ENCODE results near the gene BSX.

Gene BSX

GRCh38 chr11:122981388-122982264 lies at the start of gene BSX:
BSX (minus strand) TSS chr11:122981834; CDS start chr11:122981671, 163 bp downstream.
- Histone ChIP-seq H3K4me3 (ENCODE audit: low read length) (no peak within 1 kb of the TSS), H3K27ac (ENCODE audit: low read depth, low read length) (no peak within 1 kb of the TSS), H3K79me2 (ENCODE audit: control insufficient read depth, low read length) (no peaks in the 10 kb centered on the region), H3K27me3 (ENCODE audit: control insufficient read depth, low read length) (peaks cover 20% of the 10 kb centered on the region), H3K4me2 (ENCODE audit: low read length) (no peak within 1 kb of the TSS), H3F3A (ENCODE audit: control insufficient read depth, insufficient read depth) (no peaks in the 10 kb centered on the region), H3K9me2 (replicated peaks; ENCODE audit: control insufficient read depth, low read length) (no peaks in the 10 kb centered on the region), H3K4me1 (ENCODE audit: control insufficient read depth, low read length) (no peaks in the 10 kb centered on the region), H3K36me3 (ENCODE audit: control insufficient read depth, low read length) (no peaks in the 10 kb centered on the region), H4K20me1 (ENCODE audit: control insufficient read depth, insufficient read depth, low read depth, low read length) (no peaks in the 10 kb centered on the region), H3K9me3 (ENCODE audit: control insufficient read depth, insufficient read depth, low read length) (no peaks in the 10 kb centered on the region)
- TF ChIP-seq CTCF (IDR thresholded peaks at IDR 0.05; ENCODE audit: low read depth, low read length, poor library complexity, severe bottlenecking) = no peak

GRCh38 chr11:123030517-123030916 lies 48.9 kb upstream of the BSX start:
- no peaks in the 10 kb centered on the region for H3K36me3 ChIP-seq (ENCODE audit: control insufficient read depth, low read length)
- H3K27ac ChIP-seq (ENCODE audit: low read depth, low read length) = no peak overlapping the region
- no peaks in the 10 kb centered on the region for H3K79me2 ChIP-seq (ENCODE audit: control insufficient read depth, low read length)
- H3K9me2 ChIP-seq (replicated peaks; ENCODE audit: control insufficient read depth, low read length) = no peaks in the 10 kb centered on the region
- TF ChIP-seq CTCF (IDR thresholded peaks at IDR 0.05; ENCODE audit: low read depth, low read length, poor library complexity, severe bottlenecking) (no peak), EZH2phosphoT487 (IDR thresholded peaks at IDR 0.05; ENCODE audit: borderline replicate concordance, low read length) (no peak)
- H3K4me3 ChIP-seq (ENCODE audit: low read length) = no peak overlapping the region
- no peak overlapping the region for H3K4me2 ChIP-seq (ENCODE audit: low read length)
- H3K9me3 ChIP-seq (ENCODE audit: control insufficient read depth, insufficient read depth, low read length) = no peaks in the 10 kb centered on the region
- H4K20me1 ChIP-seq (ENCODE audit: control insufficient read depth, insufficient read depth, low read depth, low read length) = no peaks in the 10 kb centered on the region
- H3K27me3 ChIP-seq (ENCODE audit: control insufficient read depth, low read length) = peaks cover 14% of the 10 kb centered on the region; the same call in 1 of the 2 replicates
- H3K4me1 ChIP-seq (ENCODE audit: control insufficient read depth, low read length) = no peaks in the 10 kb centered on the region
- no peaks in the 10 kb centered on the region for H3F3A ChIP-seq (ENCODE audit: control insufficient read depth, insufficient read depth)

GRCh38 chr11:123020968-123021367 lies 39.3 kb upstream of the BSX start:
- no peaks in the 10 kb centered on the region for H4K20me1 ChIP-seq (ENCODE audit: control insufficient read depth, insufficient read depth, low read depth, low read length)
- H3K4me2 ChIP-seq (ENCODE audit: low read length) = no peak overlapping the region
- TF ChIP-seq EZH2phosphoT487 (IDR thresholded peaks at IDR 0.05; ENCODE audit: borderline replicate concordance, low read length) (no peak), CTCF (IDR thresholded peaks at IDR 0.05; ENCODE audit: low read depth, low read length, poor library complexity, severe bottlenecking) (peak; percentile 73)
- no peaks in the 10 kb centered on the region for H3F3A ChIP-seq (ENCODE audit: control insufficient read depth, insufficient read depth)
- H3K4me1 ChIP-seq (ENCODE audit: control insufficient read depth, low read length) = peaks cover 6% of the 10 kb centered on the region
- H3K36me3 ChIP-seq (ENCODE audit: control insufficient read depth, low read length) = no peaks in the 10 kb centered on the region
- no peaks in the 10 kb centered on the region for H3K9me2 ChIP-seq (replicated peaks; ENCODE audit: control insufficient read depth, low read length)
- no peaks in the 10 kb centered on the region for H3K79me2 ChIP-seq (ENCODE audit: control insufficient read depth, low read length)
- no peak overlapping the region for H3K4me3 ChIP-seq (ENCODE audit: low read length)
- no peaks in the 10 kb centered on the region for H3K9me3 ChIP-seq (ENCODE audit: control insufficient read depth, insufficient read depth, low read length)
- peaks cover 3% of the 10 kb centered on the region; the same call in 1 of the 2 replicates for H3K27me3 ChIP-seq (ENCODE audit: control insufficient read depth, low read length)
- H3K27ac ChIP-seq (ENCODE audit: low read depth, low read length) = no peak overlapping the region

Data from DOHH2 (cell line).